ENCODE data around the gene SLC37A2.
"Not testable (repeated sequence)": the region's sequence is repeated elsewhere in the genome, so short reads cannot be mapped to it uniquely, and the experiment has no call there.

Gene SLC37A2

GRCh38 chr11:125084761-125085231, 21.7 kb downstream of the SLC37A2 start:
- no peak for DNase-seq (ENCODE audit: low read depth)

DNA sequence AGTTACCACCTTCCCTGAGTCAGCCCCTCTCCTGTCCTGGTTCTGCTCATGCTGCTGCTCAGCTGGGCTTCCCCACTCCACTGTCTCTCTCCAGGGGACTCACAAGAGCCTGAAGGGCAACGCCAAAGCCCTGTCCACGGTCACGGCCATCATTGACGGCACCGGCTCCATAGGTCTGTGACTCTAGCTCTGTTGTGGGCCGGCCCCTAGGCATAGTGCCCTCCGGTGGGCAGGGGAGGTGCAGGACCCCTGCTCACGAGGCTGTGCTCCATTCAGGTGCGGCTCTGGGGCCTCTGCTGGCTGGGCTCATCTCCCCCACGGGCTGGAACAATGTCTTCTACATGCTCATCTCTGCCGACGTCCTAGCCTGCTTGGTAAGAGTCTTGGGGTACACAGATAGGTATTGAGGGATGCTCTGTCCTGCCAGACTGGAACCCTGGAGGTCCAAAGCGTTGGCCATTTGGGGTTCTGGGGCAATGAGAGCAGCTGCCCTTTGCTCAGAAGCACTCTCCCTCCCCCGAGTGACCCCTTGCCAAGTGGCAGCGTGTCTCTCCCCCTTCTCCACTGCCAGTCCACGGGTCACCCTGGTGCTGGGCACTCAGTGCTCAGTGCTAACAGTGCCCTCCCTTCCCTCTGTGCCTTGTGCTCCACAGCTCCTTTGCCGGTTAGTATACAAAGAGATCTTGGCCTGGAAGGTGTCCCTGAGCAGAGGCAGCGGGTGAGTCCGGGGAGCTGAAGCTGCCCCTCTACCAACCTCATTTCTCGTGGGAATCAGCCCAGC, 22.4 kb downstream of the SLC37A2 start:
- DNase-seq (ENCODE audit: low read depth), result no peak

- no peak for DNase-seq (ENCODE audit: low read depth)
These were observed 23.7 kb downstream of the SLC37A2 start for GRCh38 chr11:125086633-125087296.

GRCh38 chr11:125088123-125088522, 25.0 kb downstream of the SLC37A2 start:
- no peak for DNase-seq (ENCODE audit: low read depth)

GRCh38 chr11:125088576-125089455, 25.7 kb downstream of the SLC37A2 start:
- no peak for DNase-seq (ENCODE audit: low read depth)

DNA sequence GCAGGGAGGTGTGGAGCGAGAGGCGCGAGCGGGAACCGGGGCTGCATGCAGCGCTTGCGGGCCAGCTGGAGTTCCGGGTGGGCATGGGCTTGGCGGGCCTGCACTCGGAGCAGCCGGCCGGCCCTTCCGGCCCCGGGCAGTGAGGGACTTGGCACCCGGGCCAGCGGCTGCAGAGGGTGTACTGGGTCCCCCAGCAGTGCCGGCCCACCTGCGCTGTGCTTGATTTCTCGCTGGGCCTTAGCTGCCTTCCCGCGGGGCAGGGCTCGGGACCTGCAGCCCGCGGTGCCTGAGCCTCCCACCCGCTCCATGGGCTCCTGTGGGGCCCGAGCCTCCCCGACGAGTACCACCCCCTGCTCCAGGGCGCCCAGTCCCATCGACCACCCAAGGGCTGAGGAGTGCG, 26.4 kb downstream of the SLC37A2 start:
- not testable (repeated sequence) for DNase-seq (ENCODE audit: low read depth)

DNA sequence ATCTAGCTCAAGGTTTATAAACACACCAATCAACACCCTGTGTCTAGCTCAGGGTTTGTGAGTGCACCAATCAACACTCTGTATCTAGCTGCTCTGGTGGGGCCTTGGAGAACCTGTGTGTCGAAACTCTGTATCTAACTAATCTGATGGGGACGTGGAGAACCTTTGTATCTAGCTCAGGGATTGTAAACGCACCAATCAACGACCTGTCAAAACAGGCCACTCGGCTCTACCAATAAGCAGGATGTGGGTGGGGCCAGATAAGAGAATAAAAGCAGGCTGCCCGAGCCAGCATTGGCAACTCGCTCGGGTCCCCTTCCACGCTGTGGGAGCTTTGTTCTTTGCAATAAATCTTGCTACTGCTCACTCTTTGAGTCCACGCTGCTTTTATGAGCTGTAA, 27.0 kb downstream of the SLC37A2 start:
- DNase-seq (ENCODE audit: low read depth), result not testable (repeated sequence)

DNA sequence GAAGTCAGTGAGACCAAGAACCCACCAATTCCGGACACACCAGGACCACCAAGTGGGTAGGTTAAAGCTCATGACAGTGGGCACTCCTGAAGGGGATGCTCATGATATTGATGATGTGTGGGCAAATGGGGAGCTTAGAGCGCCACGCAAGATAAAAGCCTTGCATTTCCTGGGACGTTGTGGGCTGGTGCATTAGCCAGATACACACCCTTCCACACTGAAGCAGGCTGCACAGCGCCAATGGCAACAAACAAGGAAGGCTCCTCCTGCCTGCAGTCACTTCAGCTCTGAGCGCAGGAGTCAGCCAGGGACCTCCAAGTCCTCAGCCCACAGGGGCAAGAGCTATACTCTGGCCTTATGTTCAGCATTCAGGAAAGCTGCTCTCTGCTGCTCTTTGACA, 27.7 kb downstream of the SLC37A2 start:
- DNase-seq (ENCODE audit: low read depth), result no peak

DNA sequence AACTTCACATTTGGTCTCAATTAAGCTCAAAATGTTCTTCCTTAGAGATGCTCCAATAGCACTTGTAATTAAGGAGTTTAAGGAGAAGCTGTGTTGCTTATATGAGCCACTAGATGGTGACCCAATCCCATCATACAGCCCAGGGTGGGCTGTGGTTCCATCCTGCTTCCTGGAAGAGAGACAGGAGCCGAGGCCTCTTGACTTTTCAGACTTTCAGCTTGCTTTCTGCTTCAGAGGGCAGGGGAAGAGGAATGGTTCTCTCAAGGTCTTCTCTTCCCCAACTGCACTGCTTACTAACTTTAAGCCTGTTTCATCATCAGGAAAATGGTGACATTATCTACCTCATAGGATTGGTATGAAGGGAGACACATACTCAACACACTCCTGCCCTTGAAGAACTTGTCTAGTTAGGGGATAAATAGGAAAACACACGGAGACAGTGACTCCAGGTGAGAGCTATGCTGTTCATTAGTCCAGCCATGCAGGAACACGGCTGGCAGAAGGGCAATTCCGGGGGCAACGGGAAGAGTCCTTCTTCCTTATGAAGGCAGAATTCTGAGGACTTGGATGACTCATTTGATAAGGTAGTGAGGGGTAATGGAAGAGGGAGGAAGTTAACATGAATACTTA, 28.3 kb downstream of the SLC37A2 start:
- DNase-seq (ENCODE audit: low read depth), result no peak

- DNase-seq (ENCODE audit: low read depth), result no peak
These were observed 29.0 kb downstream of the SLC37A2 start for GRCh38 chr11:125091877-125092664.

GRCh38 chr11:125092669-125093068, 29.6 kb downstream of the SLC37A2 start:
- no peak for DNase-seq (ENCODE audit: low read depth)

DNA sequence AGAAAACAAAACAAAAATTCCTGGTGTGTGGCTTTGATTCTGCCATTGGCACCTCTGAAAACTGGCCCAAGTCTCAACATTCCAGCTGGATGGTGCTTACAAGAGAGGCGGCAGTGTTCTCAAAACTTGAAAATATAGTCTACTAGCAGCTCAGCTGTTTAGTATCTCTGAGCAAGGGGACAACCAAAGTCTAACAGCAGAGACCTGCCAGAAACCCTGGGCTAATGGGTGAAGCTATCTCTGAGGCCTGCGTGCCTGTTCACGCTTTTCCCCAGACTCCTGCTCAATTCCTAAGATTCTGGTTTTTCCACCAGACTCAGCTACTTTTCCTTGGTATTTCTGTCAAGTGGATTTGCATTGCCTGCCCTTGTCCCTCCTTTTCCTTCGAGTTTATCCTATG, 30.4 kb downstream of the SLC37A2 start:
- DNase-seq (ENCODE audit: low read depth), result no peak

GRCh38 chr11:125094731-125095130, 31.6 kb downstream of the SLC37A2 start:
- DNase-seq (ENCODE audit: low read depth), result no peak

GRCh38 chr11:125100136-125100535, 37.0 kb downstream of the SLC37A2 start:
- no peak for DNase-seq (ENCODE audit: low read depth)

GRCh38 chr11:125101596-125101995, 38.5 kb downstream of the SLC37A2 start:
- DNase-seq (ENCODE audit: low read depth), result no peak

GRCh38 chr11:125102025-125102424, 38.9 kb downstream of the SLC37A2 start:
- DNase-seq (ENCODE audit: low read depth), result no peak

- DNase-seq (ENCODE audit: low read depth), result no peak
These were observed 39.4 kb downstream of the SLC37A2 start for GRCh38 chr11:125102510-125102909.

DNA sequence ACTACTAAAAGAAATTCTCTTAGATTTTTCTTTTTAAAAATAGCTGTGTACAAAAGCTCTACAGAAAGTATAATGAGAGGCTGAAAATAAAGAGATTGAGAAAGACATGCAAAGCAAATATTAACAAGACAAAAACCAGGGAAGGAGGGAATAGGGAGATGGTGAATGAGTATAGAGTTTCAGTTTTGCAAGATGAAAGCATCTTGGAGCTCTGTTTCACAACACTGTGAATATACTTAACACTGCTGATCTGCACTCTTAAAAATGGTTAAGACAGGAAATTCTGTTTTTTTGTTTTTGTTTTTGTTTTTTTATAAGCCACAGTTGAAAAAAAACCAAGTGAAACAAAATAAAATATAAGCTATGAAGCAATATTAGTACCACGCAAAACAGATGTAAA, 42.8 kb downstream of the SLC37A2 start:
- no peak for DNase-seq (ENCODE audit: low read depth)

DNA sequence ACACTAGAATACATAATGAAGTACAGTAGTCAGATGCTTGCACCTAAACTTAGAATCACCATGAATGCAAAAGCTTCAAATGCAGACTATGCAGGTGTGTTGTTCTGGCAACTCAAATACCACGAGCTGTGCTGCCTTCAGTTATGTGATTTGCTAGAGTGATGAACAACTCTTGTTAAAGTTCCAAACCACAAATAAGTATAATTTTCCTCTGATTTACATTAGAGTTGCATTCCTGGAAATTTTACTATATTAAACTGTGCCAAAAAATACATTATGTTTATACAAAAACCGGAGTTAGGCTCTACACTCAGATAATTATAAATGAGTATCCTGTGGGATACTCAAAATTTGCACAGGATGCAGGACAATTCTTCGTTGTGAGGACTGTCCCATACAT, 45.4 kb downstream of the SLC37A2 start:
- no peak for DNase-seq (ENCODE audit: low read depth)

DNA sequence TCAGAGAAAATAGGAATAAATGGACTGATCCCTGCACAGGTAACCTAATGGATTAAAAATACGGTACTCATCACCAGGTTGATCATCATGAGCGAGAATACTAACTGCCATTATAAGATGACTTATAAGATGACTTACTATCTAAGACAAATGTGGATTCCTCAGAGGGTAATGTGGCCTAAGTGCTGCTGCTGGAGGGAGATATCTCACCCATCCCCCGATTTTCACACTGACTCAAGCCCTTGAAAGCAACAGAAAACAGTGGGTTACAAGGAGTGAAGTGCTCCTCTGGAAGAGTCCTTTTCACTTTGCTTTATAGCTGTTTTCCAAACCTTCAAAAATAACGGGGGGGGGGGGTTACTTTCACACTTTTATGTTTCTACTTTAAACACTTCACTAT, 47.4 kb downstream of the SLC37A2 start:
- no peak for DNase-seq (ENCODE audit: low read depth)

- DNase-seq (ENCODE audit: low read depth), result no peak
These were observed 47.9 kb downstream of the SLC37A2 start for GRCh38 chr11:125111001-125111342.
